ENCODE results near the gene RPAP3.
"Not testable (repeated sequence)": the region's sequence is repeated elsewhere in the genome, so short reads cannot be mapped to it uniquely, and the experiment has no call there.

RPAP3 gene

DNA sequence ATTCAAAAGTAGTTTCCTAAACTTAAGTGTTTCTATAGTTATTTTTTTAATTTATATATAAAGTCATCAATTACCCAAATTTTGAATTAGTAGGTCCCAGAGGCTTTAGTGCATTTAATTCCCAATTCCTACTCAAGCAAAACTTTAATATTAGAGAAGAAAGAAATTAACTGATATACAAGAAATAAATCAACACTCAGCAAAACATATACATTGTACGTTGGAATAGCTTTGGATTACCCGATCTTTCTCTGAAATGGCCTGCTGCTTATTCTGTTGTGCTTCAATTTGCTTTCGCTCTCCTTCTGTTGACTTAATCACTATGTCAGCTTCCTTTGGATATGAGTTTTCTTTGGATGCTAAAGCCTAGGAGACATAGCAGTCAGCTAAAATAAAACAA is 18.2 kb downstream of the RPAP3 start:
- H3K4me3 ChIP-seq (ENCODE audit: low read length): no peak overlapping the region
- no peak overlapping the region for H3K9ac ChIP-seq (ENCODE audit: low read length)
- no peaks in the 10 kb centered on the region for H3K9me3 ChIP-seq (ENCODE audit: control insufficient read depth, low read length)
- no peaks in the 10 kb centered on the region for H3K27me3 ChIP-seq (ENCODE audit: control insufficient read depth, insufficient read depth, low read length)
- no peaks in the 10 kb centered on the region for H3K36me3 ChIP-seq (ENCODE audit: control insufficient read depth, insufficient read depth, low read length)
- no peaks in the 10 kb centered on the region for H3K4me1 ChIP-seq (ENCODE audit: control insufficient read depth, insufficient read depth, low read length)

DNA sequence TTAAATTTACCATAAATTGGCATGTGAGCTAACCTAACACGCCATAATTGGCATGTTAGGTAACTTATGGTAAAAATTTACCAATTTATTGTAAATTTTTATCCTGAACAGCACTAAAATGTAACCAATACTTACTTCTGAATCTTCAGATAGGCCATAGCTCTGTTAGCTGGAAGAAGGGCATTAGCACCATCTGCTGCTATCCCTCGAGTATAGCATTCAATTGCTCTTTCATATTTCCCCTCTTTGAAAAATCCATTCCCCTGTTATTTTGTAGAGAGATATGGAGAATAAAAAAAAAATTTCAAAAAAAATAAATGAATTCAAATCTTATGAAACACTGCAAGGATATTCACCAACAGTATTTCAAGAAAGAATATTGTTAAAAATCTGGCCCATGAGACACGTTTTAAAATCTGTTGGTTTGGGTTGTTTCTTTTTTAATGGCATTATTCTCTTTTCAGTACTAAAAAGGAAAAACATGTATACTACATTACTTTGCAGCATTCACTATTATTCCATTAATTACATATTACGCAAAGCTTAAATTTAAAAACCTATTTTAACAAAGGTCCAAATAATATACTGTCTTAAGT is 19.1 kb downstream of the RPAP3 start:
- Histone ChIP-seq H3K9me3 (ENCODE audit: control insufficient read depth, low read length) (no peaks in the 10 kb centered on the region), H3K9ac (ENCODE audit: low read length) (no peak overlapping the region), H3K4me3 (ENCODE audit: low read length) (no peak overlapping the region), H3K36me3 (ENCODE audit: control insufficient read depth, insufficient read depth, low read length) (no peaks in the 10 kb centered on the region), H3K27me3 (ENCODE audit: control insufficient read depth, insufficient read depth, low read length) (no peaks in the 10 kb centered on the region), H3K4me1 (ENCODE audit: control insufficient read depth, insufficient read depth, low read length) (no peaks in the 10 kb centered on the region)

DNA sequence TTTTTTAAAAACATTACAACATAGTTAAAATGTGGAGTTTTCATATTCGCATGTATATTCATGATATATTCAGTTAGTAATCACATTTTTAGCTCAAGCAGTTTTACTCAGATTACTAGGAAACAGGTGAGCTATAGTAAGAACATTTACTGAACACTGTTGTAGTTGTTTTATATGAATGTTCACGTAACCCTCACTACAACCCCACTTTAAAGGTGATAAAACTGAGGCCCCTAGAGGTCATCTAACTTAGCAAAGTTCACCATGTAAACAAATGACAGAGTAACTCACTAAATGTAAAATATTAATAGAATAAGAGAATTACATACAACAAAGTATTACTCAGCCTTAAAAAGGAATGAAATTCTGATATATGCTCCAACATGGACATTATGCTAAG is 26.0 kb downstream of the RPAP3 start:
- Histone ChIP-seq H3K4me1 (ENCODE audit: control insufficient read depth, insufficient read depth, low read length) (no peaks in the 10 kb centered on the region), H3K4me3 (ENCODE audit: low read length) (no peak overlapping the region), H3K27me3 (ENCODE audit: control insufficient read depth, insufficient read depth, low read length) (no peaks in the 10 kb centered on the region), H3K9ac (ENCODE audit: low read length) (no peak overlapping the region), H3K9me3 (ENCODE audit: control insufficient read depth, low read length) (no peaks in the 10 kb centered on the region), H3K36me3 (ENCODE audit: control insufficient read depth, insufficient read depth, low read length) (no peaks in the 10 kb centered on the region)

DNA sequence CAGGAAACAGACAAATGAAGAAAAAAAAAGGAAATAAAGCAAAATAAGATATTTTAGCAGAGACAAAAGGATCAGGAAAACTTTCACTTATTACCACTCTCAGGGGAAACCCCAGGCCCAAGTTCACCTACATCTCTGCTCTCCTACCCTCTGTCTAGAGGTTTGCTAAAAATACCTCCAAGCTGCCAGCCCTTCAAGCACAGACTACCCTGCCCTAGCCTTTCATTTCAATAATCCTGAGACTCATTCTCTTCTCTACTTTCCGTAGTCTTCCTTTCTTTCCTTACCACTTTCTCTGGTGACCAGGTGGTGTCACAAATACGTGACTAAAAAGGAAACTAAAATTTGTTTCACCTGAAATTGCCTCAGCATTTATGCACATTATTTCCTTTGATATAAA is 33.8 kb downstream of the RPAP3 start:
- no peaks in the 10 kb centered on the region for H3K27me3 ChIP-seq (ENCODE audit: control insufficient read depth, insufficient read depth, low read length)
- no peaks in the 10 kb centered on the region for H3K36me3 ChIP-seq (ENCODE audit: control insufficient read depth, insufficient read depth, low read length)
- H3K4me1 ChIP-seq (ENCODE audit: control insufficient read depth, insufficient read depth, low read length): no peaks in the 10 kb centered on the region
- H3K9me3 ChIP-seq (ENCODE audit: control insufficient read depth, low read length): no peaks in the 10 kb centered on the region
- H3K4me3 ChIP-seq (ENCODE audit: low read length): no peak overlapping the region
- no peak overlapping the region for H3K9ac ChIP-seq (ENCODE audit: low read length)

DNA sequence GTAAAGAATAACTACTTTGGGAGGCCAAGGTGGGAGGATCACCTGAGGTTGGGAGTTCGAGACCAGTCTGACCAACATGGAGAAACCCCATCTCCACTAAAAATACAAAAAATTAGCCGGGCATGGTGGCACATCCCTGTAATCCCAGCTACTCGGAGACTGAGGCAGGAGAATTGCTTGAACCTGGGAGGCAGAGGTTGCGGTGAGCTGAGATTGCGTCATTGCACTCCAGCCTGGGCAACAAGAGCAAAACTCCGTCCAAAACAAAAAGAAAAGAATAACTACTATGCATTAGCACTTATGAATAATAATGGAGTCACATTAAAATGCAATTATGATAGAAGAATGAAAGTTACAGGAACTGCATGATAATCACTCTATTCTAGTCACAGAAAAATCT is 37.9 kb downstream of the RPAP3 start:
- H3K4me1 ChIP-seq (ENCODE audit: control insufficient read depth, insufficient read depth, low read length); H3K4me3 ChIP-seq (ENCODE audit: low read length); H3K36me3 ChIP-seq (ENCODE audit: control insufficient read depth, insufficient read depth, low read length); H3K9ac ChIP-seq (ENCODE audit: low read length); H3K27me3 ChIP-seq (ENCODE audit: control insufficient read depth, insufficient read depth, low read length); H3K9me3 ChIP-seq (ENCODE audit: control insufficient read depth, low read length): not testable (repeated sequence)

DNA sequence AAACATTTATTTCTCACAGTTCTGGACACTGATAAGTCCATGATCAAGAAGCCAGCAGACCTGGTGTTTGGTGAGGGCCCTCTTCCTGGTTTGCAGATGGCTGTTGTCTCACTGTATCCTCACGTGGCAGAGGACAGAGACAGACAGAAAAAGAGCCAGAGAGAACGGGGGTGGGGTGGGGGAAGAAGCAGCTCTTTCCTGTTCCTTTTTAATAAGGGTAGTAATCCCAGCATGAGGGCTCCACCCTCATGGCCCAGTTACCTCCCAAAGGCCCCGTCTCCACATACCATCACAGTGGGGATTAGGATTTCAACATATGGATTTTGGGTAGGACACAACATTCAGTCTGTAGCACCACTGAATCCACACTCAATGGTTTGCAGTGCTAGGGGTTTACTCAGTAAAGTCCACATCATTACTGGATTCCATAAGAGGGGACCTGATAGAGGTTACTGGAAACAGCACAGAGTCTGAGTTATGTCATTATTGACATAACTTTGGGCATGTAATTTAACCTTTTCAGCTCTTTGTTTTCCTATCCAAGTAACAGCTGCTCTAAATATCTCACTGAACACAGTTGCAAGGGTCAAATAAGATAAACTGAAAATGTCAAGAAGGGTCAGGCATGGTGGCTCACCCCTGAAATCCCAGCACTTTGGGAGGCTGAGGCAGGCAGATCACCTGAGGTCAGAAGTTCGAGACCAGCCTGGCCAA is 53.2 kb downstream of the RPAP3 start:
- Histone ChIP-seq H3K4me3 (ENCODE audit: low read length) (no peak overlapping the region), H3K27me3 (ENCODE audit: control insufficient read depth, insufficient read depth, low read length) (no peaks in the 10 kb centered on the region), H3K36me3 (ENCODE audit: control insufficient read depth, insufficient read depth, low read length) (no peaks in the 10 kb centered on the region), H3K4me1 (ENCODE audit: control insufficient read depth, insufficient read depth, low read length) (no peaks in the 10 kb centered on the region), H3K9ac (ENCODE audit: low read length) (no peak overlapping the region), H3K9me3 (ENCODE audit: control insufficient read depth, low read length) (no peaks in the 10 kb centered on the region)

DNA sequence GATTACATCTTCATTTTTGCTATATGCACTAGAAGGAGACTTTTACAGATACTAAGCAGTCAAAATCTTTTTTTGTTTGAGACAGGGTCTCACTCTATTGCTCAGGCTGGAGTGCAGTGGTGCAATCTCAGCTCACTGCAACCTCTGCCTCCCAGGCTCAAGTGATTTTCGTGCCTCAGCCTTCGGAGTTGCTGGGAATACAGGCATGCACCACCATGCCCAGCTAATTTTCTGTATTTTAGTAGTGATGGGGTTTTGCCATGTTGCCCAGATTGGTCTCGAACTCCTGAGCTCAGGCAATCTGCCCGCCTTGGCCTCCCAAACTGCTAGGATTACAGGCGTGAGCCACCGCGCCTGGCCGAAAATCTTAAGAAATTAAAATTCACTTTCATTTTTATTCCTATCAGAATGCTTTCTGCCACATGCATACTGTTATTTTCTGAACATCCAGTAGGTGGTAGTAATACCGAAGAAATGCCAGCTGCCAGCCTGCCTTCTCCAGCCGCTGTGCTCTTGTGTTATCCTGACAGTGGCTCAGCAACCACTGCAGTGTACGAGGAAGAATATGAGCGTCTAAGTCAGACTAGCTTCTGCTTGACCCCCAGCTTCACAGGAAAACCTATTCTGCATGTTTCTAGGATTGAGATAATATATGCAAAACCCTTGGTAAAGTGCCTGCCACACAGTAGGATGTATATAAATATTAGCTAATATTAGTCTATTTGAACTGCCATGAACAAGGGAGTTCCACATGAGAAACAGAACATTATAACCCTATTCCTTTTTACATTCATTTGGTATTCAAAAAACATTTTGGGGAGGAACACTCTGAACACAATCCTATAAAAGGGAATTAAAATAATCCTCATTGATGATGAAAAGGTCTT is 54.2 kb downstream of the RPAP3 start:
- Histone ChIP-seq H3K4me3 (ENCODE audit: low read length) (no peak overlapping the region), H3K27me3 (ENCODE audit: control insufficient read depth, insufficient read depth, low read length) (no peaks in the 10 kb centered on the region), H3K36me3 (ENCODE audit: control insufficient read depth, insufficient read depth, low read length) (no peaks in the 10 kb centered on the region), H3K9ac (ENCODE audit: low read length) (peak overlapping the region; percentile 38), H3K9me3 (ENCODE audit: control insufficient read depth, low read length) (no peaks in the 10 kb centered on the region), H3K4me1 (ENCODE audit: control insufficient read depth, insufficient read depth, low read length) (no peaks in the 10 kb centered on the region)

DNA sequence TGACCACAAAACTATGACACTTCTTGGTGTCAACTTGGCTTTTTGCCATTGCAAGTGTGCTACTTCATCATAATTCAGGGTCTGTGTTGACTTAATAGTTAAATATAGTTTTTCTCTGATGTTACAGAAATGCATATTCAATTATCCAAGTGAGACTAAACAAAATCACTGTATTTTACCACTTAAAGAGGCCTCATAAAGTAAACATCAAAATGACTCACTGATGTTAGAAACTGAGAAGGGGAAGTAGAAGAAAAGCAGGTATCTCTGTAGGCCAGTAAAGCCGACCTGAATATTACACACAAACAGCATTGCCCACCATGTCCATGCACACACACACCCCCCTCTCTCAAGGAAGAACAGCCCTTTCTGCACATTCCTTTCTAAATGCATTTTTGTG is 55.4 kb downstream of the RPAP3 start:
- no peaks in the 10 kb centered on the region for H3K36me3 ChIP-seq (ENCODE audit: control insufficient read depth, insufficient read depth, low read length)
- H3K4me1 ChIP-seq (ENCODE audit: control insufficient read depth, insufficient read depth, low read length): no peaks in the 10 kb centered on the region
- no peak overlapping the region for H3K9ac ChIP-seq (ENCODE audit: low read length)
- no peaks in the 10 kb centered on the region for H3K9me3 ChIP-seq (ENCODE audit: control insufficient read depth, low read length)
- no peaks in the 10 kb centered on the region for H3K27me3 ChIP-seq (ENCODE audit: control insufficient read depth, insufficient read depth, low read length)
- H3K4me3 ChIP-seq (ENCODE audit: low read length): no peak overlapping the region

DNA sequence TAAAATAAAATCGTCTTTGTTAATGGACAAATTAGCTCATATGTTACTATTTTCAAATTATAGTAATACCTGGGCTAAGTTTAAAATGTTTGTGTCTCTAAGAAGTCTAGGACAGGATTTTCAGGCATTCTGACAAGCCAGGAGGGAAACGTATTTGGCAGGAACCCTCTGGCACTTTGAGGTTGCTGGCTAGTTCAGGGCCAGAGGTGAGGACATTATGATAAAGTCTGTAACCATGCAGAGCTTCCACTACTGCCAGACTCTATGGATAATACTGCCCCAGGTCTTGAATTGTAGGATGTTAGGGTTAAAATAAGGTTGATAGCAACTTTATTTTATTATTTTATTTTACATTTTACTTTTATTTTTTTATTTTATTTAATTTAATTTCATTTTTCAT is 56.4 kb downstream of the RPAP3 start:
- H3K4me3 ChIP-seq (ENCODE audit: low read length): no peak overlapping the region
- H3K9me3 ChIP-seq (ENCODE audit: control insufficient read depth, low read length): no peaks in the 10 kb centered on the region
- H3K4me1 ChIP-seq (ENCODE audit: control insufficient read depth, insufficient read depth, low read length): no peaks in the 10 kb centered on the region
- no peaks in the 10 kb centered on the region for H3K27me3 ChIP-seq (ENCODE audit: control insufficient read depth, insufficient read depth, low read length)
- H3K9ac ChIP-seq (ENCODE audit: low read length): no peak overlapping the region
- H3K36me3 ChIP-seq (ENCODE audit: control insufficient read depth, insufficient read depth, low read length): no peaks in the 10 kb centered on the region

DNA sequence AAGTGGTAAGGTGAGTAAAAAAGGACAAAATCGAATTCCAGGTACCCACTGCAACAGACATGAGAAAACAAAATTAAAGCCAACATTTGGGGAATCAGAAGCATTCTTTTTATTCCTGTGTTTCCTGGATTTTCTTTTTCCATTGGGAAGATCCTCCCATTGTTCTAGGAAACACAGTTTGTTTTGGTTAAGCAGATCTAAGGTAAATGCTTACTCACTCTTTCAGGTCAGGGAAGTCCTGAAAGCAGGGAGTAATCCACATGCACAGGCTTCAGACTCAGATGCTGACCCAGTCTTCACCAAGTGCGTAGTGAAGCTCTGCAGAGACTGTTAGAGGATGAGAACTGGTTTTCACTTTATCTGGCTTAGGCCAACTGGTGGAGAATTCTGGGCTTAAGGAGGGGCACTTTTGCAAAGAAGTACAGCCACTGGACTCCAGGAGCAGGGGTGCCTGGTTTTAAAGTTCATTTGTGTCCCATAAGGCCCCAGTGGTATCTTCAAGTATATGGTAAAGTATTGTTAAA is 57.7 kb downstream of the RPAP3 start:
- Histone ChIP-seq H3K4me1 (ENCODE audit: control insufficient read depth, insufficient read depth, low read length) (no peaks in the 10 kb centered on the region), H3K9me3 (ENCODE audit: control insufficient read depth, low read length) (no peaks in the 10 kb centered on the region), H3K27me3 (ENCODE audit: control insufficient read depth, insufficient read depth, low read length) (no peaks in the 10 kb centered on the region), H3K4me3 (ENCODE audit: low read length) (no peak overlapping the region), H3K36me3 (ENCODE audit: control insufficient read depth, insufficient read depth, low read length) (no peaks in the 10 kb centered on the region), H3K9ac (ENCODE audit: low read length) (no peak overlapping the region)

DNA sequence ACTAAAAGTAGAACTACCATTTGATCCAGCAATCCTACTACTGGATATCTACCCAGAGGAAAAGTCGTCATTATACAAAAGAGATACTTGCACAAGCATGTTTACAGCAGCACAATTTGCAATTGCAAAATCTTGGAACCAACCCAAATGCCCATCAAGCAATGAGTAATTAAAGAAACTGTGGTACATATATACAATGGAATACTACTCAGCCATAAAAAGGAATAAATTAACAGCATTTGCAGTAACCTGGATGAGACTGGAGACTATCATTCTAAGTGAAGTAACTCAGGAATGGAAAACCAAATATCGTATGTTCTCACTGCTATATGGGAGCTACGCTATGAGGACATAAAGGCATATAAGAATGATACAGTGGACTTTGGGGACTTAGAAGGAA is 63.5 kb downstream of the RPAP3 start:
- H3K9ac ChIP-seq (ENCODE audit: low read length); H3K27me3 ChIP-seq (ENCODE audit: control insufficient read depth, insufficient read depth, low read length); H3K4me1 ChIP-seq (ENCODE audit: control insufficient read depth, insufficient read depth, low read length); H3K4me3 ChIP-seq (ENCODE audit: low read length); H3K9me3 ChIP-seq (ENCODE audit: control insufficient read depth, low read length); H3K36me3 ChIP-seq (ENCODE audit: control insufficient read depth, insufficient read depth, low read length): not testable (repeated sequence)
